GM19468 (cell line): ENCODE results near the gene C1orf105.

Experiments
- ATAC-seq: cut with Tn5 transposase; IDR thresholded peaks from one replicate; pipeline ENCODE4 v1.9.1; 2021; ENCODE audit warnings: mild to moderate bottlenecking, moderate library complexity, moderate number of reproducible peaks; ENCODE audit not compliant: unreplicated experiment; ENCODE audit errors: extremely low read depth

Gene C1orf105

DNA sequence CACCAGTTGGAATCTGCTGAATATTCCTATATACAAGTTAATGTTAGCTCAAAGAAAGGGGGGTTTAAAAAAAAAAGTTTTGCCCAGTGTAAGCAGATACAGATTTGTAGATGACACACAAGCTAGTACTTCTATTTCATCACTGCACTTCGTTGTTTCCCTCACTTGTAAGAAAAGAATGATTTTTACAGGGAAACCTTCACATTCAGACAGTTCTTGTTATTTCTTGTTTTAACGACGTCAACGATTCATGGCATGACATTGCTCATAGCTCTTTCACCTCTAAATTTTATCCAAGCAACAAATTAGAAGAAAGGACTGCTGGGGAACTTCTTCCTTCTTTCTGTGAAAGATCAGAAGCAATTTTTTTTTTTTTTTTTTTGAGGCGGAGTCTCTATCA is 25.7 kb upstream of the C1orf105 start:
- ATAC-seq, result no peak

DNA sequence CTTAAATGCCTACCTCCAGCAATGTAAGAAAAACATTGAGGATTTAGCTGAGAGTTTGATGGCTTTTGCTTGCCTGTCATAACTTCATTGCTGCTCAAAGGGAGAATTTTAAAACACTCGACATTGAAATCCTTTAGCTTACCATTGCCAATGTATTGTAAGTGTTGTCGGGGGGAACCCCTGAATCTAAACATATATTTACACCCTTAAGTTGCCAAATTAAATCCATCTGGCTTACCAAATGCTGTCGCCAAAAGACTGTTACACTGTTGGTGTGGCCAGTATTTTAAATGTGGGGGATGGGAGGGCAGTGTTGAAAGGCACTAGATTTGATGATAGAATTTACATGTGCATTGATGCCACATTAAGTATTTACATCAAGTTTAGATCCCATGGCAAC is 24.9 kb upstream of the C1orf105 start:
- no peak for ATAC-seq

DNA sequence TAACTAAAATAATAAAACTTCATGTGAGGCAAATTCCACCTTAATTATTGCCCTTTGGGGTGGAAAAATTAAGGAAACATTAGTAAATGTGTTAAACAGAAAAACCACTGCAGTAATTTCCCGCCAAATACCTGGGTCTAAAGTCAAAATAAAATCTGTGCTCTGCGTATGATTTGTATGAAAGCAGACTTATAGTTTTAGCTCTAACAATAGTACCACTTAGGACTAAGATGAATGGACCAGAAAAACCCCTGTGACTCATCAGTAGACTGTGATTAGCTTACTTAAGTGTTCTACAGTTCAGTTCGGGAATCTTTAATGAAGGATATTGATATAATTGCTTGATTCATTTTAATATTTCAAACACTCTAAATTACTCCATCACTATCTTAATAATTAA is 23.3 kb upstream of the C1orf105 start:
- ATAC-seq, result no peak

- ATAC-seq, result no peak
Observed at GRCh38 chr1:172397633-172398032, 22.9 kb upstream of the C1orf105 start.

DNA sequence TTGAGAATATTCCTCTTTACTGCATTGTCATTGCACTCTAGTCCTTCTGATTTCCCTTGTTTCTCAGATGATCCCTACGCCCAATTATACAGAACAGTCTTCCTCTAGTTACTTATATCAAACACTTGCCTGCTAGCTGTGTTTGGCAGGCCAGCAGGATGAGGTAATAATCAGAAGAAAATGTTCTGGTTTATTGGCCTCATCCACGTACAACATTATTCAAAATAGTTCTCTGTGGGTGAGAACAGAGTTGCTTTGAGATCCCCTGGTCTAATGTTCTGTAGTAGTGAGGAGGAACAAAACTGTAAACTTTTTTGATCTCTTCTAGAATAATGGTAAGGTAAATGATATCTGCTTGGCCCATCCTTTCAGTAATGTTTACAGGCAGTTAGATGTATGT is 22.3 kb upstream of the C1orf105 start:
- ATAC-seq, result no peak

GRCh38 chr1:172398970-172399755 is 21.3 kb upstream of the C1orf105 start:
- ATAC-seq, result no peak

DNA sequence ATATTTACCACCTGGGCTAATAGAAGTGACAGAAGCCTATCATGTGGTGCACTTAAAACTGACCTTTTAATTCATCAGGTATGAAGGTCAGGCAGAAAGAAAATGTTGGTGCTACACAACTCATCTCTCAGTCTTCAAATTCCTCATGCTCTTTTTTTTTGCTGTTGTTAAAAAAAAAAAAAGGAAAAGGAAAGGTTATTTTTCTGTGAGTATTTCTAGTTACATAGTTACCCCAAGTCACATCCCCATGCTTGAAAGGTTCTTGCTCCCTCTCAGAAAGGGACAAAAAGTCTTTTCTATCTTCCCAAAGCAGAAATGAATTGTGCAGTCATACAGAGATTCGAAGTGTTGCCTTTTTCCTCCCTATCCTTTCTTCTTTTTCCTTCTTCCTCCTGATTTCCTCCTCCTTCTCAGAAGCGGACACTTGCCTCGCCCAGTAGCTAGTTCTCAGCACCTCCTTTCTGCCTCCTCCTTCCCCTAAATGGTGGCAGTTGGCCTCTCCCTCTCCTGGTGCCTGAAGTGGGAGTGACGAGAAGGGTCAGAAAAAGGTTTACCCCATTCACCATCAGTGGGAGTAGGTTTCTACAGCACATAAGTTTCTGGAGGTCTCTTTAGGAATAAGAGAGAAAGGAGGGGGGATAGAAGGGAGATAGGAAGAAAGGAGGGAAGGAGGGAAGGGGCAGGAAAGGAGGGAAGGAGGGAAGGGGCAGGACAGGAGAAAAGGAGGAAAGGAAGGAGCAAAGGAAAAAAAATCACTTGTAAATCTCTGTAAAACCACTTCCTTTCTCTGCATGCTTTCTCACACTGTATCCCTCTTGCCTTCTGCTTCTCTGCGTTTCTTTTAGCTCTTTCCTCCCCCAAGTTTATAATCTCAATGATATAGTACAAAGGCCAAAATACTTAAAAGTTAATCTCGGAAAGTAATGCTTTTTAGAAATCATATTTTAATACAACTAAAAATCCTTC is 20.4 kb upstream of the C1orf105 start:
- no peak for ATAC-seq

GRCh38 chr1:172400722-172401105 is 19.8 kb upstream of the C1orf105 start:
- no peak for ATAC-seq

GRCh38 chr1:172401477-172401876 is 19.0 kb upstream of the C1orf105 start:
- no peak for ATAC-seq

DNA sequence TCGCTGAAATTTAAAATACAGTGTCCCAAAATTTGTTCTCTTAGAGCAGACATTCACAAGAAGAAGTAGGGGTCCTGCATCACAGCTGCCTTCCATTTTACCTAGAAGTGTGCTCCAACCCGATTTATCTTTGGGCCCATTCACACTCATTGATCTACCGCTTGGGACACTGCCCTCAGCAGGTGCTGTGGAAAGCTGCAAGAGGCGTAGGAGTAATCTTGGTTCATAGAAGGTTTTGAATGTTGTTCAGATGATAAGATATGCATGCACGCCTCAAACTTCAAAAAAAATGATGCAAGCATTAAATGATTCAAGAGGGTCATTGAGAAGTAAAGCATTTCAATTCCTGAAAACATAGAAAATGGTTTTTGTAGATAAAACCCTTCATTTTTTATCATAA is 18.6 kb upstream of the C1orf105 start:
- ATAC-seq, result no peak

DNA sequence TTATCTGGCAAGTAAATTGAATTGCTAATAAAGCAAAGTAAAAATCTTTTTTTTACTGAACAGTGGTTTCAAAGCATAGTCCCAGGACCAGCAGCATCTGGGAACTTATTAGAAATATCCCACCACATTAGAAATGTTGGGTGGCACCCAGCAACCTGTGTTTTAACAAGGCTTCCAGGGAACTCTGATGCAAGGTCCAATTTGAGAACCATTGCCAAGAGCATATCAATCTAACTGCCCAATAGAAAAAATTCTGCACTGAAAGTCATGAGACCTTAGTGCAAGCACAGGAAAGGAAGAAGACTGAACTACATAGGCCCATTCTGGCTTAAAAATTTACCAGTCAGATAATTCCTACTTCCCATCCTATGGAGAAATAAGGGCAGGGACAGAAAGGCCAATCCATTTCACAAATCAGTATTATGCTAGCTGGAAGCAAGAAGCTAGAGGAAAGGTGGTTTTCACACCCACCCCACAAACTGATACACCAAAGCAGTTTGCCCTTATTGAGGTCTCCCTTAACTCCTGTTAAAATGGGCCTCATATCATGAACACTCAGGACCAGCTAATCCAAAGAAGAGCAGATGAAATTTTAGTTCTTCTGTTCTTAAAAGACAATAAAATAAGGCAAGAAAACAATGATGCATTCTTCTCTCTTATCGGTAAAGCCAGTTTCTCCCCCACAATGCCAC is 17.5 kb upstream of the C1orf105 start:
- no peak for ATAC-seq

DNA sequence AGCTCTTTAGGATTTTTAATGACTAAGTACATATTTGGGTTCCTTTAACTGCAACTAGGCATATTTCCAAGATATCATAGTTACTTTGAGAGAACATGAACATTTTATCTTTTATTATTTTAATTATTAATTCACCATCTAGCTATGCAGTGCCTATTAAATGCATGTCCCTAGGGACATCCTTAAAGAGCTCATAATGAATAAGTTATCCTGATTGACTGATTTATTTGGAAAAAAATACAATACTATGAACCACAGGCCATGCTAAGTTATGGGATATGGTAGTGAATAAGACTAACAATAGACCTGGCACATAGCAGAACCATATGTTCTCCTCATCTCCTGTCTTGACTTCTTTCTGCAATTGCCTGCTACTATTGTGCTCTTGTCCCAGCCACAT is 16.4 kb upstream of the C1orf105 start:
- no peak for ATAC-seq

DNA sequence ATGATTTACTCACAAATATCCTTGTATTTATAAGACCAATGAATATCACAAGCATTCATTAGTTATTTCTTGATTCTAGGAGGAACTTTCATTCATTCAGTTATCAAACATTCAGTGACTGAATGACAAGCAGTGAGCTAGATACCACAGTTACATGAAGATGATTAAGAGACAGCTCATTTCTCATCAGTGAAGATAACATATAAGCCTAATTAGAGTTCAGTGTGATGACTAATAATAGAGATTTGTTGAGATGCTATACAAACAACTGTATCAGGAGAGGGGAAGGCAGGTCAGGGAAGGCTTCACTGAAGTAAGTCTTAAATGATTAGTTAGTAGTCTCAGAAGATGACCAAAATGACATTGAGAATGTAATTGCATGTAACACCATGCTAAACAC is 14.6 kb upstream of the C1orf105 start:
- ATAC-seq, result no peak

DNA sequence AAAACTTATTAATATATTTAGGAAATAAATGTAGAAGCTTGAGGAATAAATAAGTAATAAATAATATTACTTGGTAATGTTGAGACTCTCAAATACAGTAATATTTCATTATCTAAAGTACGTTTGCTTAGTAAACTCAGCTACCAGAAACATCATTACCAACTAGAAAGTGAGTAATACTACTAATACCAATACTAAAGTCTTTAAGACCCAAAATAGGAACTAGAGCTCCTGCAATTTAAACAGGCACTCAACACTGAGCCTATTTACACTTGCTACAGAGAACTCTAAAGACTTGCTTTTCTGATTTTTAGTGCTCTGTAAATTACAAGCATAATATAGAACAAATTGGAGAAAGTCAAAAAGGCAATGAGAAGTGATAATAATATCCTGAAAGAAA is 13.5 kb upstream of the C1orf105 start:
- ATAC-seq, result no peak

- ATAC-seq, result no peak
Observed at GRCh38 chr1:172408958-172409357, 11.5 kb upstream of the C1orf105 start.

- no peak for ATAC-seq
Observed at GRCh38 chr1:172410027-172410426, 10.5 kb upstream of the C1orf105 start.

DNA sequence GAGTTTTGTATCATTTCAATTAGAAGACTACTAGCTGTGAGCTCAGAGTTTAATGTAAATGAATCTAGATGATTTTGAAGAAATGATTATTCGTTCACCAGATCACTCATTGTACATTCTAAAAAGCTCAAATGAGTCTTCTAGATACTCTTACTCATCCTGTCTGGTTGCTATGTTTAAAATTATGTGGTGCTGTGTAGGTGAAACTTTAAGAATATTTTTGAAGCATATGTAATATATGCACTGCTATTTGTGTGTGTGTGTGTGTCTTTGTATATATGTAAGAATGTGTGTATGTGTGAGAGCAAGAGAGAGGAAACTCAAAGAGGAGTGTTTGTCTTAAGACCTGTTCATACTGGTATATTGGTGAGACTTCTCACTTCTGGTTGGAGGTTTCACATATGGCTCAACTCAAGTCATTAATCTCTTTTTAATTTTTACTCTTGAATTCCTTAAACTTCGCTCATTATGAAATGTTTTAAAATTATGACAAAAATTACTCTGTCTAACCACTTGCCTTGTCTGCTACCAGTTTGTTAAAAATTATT is 8.6 kb upstream of the C1orf105 start:
- no peak for ATAC-seq

DNA sequence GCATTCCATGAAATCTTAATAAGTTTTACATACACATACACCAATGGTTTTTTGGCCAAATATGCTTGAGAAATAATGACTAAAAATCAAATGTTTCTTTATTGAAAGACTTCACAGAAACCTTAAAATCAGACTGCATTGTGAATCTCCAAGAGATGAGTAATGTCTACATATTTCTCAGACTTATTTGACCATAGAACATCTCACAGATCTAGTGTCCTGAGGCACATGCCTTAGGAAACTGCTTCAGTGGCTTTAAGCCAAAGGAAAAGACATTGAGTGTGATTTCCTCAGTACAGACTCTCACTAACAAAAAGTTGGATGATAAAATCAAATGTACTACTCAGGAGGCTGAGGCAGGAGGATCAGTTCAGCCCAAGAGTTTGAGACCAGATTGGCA is 6.2 kb upstream of the C1orf105 start:
- ATAC-seq, result no peak

DNA sequence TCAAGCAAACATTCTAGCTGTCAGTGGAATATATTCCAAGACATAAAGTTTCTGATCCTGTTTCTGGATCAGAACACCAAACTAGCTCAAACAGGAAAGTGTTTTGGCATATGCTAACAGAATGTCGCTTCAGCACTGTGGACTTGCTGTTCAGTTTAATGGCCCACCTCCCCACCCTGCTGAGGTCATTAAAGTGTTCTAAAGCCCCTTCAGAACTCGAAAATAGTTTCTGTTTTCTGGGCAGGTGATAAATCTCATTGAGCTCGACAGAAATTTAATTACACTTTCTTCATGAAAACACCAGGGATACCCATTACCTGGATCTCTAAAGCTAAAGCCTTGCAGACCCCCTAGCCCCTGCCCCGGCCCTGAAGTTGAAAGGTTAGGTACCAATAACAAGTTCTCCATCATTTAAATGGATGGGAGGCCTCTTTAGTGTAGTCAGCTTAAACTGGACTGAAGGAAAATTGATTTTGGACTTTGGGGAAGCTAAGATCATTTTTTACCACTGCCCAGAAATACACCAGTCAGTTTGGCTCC is 3.9 kb upstream of the C1orf105 start:
- ATAC-seq, result no peak

DNA sequence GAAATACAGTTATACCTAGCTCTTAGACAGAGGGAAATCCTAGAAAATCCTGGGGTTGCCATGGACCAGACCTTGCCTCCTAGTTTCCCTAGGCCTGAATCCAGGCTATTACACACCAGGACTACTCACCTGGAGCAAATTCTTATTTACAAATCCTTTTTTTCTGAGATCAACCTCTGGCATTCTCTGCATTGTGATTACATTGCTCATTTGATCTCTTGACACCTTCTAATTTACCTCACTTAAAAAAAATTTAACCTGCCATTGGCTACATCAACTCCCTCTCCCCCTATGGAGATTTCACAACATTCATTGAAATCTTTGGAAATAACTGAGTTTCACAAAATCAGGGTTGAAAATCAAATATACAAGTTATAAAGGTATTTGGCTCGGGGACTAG is 2.9 kb upstream of the C1orf105 start:
- no peak for ATAC-seq
